Thymus (tissue), 11 donors: ENCODE data around the gene KLHL10. TPM values are rescaled to one million over a fixed set of nuclear protein-coding genes. Genes with fewer than 3 reads are reported as not detected.

Source experiments
- DNase-seq, 9 donors: peaks; one replicate each; pipeline ENCODE4 v3.0.0-alpha.2; 2013; ENCODE audit warnings: low spot score in 9 of 9, low read depth in 6 of 9, missing footprints in 1 of 9
- H3K27ac ChIP-seq, 2 donors: one replicate each; pipeline ENCODE4 v1.5.1; 2013; ENCODE audit warnings: control low read depth in 1 of 2, low read depth in 1 of 2, low read length in 1 of 2, mild to moderate bottlenecking in 1 of 2, moderate library complexity in 1 of 2
- H3K27me3 ChIP-seq, 2 donors: one replicate each; pipeline ENCODE4 v1.5.1; 2013; ENCODE audit warnings: low read length in 1 of 2; ENCODE audit not compliant: control insufficient read depth in 2 of 2, insufficient read depth in 1 of 2
- H3K36me3 ChIP-seq, 2 donors: one replicate each; pipeline ENCODE4 v1.5.1; 2013; ENCODE audit warnings: low read length in 1 of 2, mild to moderate bottlenecking in 1 of 2, moderate library complexity in 1 of 2; ENCODE audit not compliant: control insufficient read depth in 2 of 2, insufficient read depth in 2 of 2
- H3K4me1 ChIP-seq, 2 donors: one replicate each; pipeline ENCODE4 v1.5.1; 2013; ENCODE audit warnings: low read length in 2 of 2; ENCODE audit not compliant: control insufficient read depth in 2 of 2, insufficient read depth in 2 of 2
- H3K4me3 ChIP-seq, 2 donors: one replicate each; pipeline ENCODE4 v1.5.1; 2013; ENCODE audit warnings: low read length in 2 of 2, control low read depth in 1 of 2, mild to moderate bottlenecking in 1 of 2
- H3K9me3 ChIP-seq, 2 donors: one replicate each; pipeline ENCODE4 v1.5.1; 2013; ENCODE audit warnings: low read length in 1 of 2, mild to moderate bottlenecking in 1 of 2; ENCODE audit not compliant: control insufficient read depth in 2 of 2, insufficient read depth in 1 of 2
- WGBS: extraction: QIAGEN DNeasy Blood & Tissue Kit; methylation state at CpG from one replicate; pipeline ENCODE4 v1.1.7; 2013; 5-methylcytosine and 5-hydroxymethylcytosine counted together
- polyA plus RNA-seq: library from polyadenylated mRNA; stranded (reverse); fragments of 200-250 nt; gene quantifications from one replicate; pipeline ENCODE4 v1.2.3, GENCODE V29; 2013
- total RNA-seq: library from RNA; stranded (reverse); fragments of 120-200 nt; gene quantifications from one replicate; pipeline ENCODE4 v1.2.4, GENCODE V29; 2013
- donor health status: healthy.

The KLHL10 gene
- total and polyA plus RNA-seq, 2 donors: 0.14 TPM; not detected in 1

DNA sequence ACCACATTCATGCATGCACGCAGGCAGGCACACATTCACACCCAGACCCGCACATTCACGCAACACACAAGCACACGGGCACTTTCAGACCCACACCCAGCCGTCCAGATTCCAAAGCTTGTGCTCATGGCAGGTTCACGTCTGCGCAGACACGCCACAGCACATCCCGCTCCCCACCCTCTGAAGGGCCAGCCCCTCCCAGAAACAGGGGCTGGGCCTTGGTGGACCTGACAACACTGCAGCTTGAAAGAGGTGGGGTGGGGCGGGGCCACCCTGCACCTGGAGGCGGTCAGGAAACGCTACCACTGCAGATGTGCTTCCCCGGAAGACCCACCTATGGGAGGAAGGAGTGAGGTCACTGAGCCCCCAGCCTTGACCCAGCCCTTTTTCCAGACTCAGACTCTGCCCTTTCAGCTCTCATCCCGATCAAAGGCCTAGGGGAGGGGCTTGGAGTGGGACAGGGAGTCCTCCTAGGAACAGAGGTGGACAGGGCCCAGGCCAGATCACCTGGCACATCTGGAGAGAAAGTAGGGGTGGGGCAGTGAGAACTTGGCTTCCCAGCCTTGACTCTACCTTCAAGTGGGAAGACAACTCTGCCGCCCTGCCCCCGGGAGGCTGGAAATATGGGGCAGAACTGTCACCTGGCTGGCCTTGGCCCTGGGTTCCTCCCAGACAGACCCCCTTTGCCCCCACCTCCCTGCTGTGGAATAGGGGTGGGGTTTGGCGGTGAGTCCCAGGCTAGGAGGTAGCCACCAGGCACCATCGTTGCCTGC lies 36.8 kb upstream of the KLHL10 start:
- peak overlapping the region; percentile 27 to 80 for H3K27ac ChIP-seq
- 88% methylated on average over 18 of the region's 18 CpGs for WGBS
- no peak overlapping the region for H3K4me3 ChIP-seq
- H3K4me1 ChIP-seq: peaks cover 0 to 24% of the 10 kb centered on the region in 2 donors
- no peaks in the 10 kb centered on the region for H3K9me3 ChIP-seq
- H3K27me3 ChIP-seq: peaks cover 0 to 5% of the 10 kb centered on the region in 2 donors
- H3K36me3 ChIP-seq: no peaks in the 10 kb centered on the region
- DNase-seq: peak in 4 of 9 donors; percentile 42 to 68 (median 68)

DNA sequence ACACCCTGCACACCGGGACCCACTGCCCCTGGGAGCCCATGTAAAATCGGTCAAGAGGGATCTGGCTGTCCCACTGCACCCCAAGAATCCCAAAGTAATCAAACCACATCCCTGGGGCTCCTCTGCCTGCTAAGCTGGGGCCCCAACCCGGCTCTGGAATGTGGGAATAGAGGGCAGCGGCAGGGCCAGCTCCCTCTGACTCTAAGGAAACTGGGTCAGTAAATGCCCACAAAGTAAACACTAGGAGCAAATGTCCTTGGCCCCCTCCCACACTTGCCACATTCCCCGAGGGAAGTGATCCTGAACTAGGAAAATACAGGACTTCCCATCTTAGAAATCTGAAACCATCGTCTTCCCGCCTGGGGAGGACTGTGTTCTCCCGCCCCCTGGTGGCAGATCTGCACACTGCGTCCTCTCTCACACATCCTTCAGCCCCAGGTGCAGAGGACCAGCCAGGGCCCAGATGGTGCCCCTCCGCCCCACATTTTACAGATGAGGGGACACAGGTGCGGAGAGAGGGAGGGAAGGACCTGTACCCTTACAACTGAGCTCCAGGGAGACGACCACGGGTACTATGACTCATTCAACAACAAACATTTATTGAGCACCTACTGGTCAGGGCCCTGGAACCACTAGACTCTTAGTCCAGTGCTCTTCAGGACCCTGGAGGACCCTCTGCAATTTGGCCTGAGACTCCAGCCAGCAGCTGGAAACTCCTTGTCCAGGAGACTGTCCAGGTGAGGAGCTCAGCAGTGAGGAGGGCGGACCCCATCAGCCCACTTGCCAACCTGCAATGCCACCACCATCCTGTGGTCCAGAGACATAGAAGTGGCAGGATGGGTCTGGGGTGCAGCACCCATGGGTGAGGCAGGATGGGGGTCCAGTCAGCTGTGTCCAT lies 36.0 kb upstream of the KLHL10 start:
- peaks cover 0 to 24% of the 10 kb centered on the region in 2 donors for H3K4me1 ChIP-seq
- DNase-seq: peak in 5 of 9 donors; percentile 61 to 85 (median 80)
- no peaks in the 10 kb centered on the region for H3K36me3 ChIP-seq
- no peaks in the 10 kb centered on the region for H3K9me3 ChIP-seq
- H3K27ac ChIP-seq: peak overlapping the region; percentile 27 to 80
- peaks cover 0 to 5% of the 10 kb centered on the region in 2 donors for H3K27me3 ChIP-seq
- 29% methylated on average over 14 of the region's 14 CpGs for WGBS
- H3K4me3 ChIP-seq: no peak overlapping the region

DNA sequence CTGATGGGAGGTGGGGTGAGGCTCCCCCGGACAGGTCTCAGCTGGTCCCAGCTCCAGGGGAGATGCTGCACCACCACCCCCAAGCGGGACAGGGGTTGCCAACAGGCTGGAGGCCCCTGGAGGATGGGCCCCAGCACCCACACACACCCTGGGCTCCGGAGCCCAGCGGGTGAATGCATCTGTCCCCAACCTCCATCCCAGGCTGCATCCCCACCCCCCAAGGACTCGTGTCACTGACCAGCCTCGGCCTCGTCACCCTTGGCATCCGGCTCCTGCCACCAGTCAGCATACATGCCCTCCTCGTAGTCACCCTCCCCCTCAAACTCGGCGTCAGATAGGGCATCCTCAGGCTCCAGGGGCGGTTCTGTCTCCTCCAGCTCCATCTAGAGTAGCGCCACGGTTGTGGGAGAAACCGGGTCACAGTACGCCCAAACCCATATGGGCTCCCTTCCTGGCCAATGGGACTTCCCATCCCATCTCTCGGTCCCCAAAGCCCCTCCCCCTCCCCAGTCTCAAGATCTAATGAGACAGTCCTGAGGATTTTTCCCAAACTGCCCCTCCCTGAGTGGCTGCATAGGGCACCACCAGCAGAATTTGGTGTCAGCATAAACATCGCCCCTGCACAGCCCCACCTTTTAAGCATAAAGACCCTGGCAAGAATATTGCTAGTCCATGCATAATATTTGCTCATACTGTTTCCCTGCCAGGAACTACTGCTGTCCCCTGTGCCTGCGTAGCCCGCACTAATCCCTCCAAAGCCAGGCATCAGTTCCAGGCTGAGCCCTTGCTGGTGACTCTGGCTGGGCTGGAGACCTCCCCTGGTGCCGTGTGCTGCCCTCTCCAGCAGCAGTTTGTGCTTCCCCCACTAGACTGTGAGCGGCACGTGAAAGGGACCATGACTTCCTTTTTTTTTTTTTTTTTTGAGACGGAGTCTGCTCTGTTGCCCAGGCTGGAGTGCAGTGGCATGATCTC lies 34.3 kb upstream of the KLHL10 start:
- Histone ChIP-seq H3K4me3 (no peak overlapping the region), H3K27ac (no peak overlapping the region), H3K4me1 (peaks cover 0 to 24% of the 10 kb centered on the region in 2 donors), H3K36me3 (no peaks in the 10 kb centered on the region), H3K9me3 (no peaks in the 10 kb centered on the region), H3K27me3 (peaks cover 0 to 9% of the 10 kb centered on the region in 2 donors)
- DNase-seq: no peak
- WGBS: 68% methylated on average over 24 of the region's 24 CpGs

DNA sequence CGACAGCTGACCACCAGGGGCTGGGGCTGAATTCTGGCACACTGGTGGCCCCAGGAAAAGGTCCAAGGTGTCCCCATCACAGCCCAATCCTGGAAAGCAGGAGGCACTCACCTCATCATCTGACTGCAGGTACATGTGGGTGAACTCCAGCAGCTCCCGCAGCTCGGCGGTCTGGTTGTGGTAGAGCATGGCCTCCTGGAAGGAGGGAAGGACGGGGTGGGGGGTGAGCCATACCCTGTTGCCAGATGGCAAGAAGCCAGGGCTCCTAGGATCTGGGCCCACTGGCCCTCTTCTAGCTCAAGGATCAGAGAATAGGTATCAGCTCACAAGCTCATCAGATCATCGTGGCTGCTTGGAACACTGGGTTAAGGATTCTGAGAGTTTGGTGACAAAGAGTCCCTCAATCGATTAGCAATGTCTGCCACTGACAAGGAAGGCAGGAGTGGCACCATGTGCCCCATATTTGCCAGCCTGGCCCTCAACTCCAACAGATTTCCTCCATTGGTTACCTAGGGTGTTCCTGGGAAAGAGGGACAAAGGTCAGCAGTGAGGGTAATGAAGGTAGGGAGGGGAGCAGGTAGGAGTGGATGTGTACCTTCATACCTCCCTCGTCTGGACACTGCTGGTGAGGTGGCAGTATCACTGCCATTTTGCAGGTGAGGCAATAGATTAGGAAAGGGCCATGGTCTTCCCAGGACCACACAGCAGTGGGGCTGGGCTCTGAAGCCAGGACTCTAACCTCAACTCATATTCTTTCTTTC lies 30.8 kb upstream of the KLHL10 start:
- no peaks in the 10 kb centered on the region for H3K36me3 ChIP-seq
- peaks cover 4 to 10% of the 10 kb centered on the region in 2 donors for H3K4me1 ChIP-seq
- peaks cover 11 to 37% of the 10 kb centered on the region in 2 donors for H3K27me3 ChIP-seq
- H3K9me3 ChIP-seq: peaks cover 0 to 7% of the 10 kb centered on the region in 2 donors
- no peak overlapping the region for H3K4me3 ChIP-seq
- no peak overlapping the region for H3K27ac ChIP-seq
- 94% methylated on average over 8 of the region's 8 CpGs for WGBS
- no peak for DNase-seq

DNA sequence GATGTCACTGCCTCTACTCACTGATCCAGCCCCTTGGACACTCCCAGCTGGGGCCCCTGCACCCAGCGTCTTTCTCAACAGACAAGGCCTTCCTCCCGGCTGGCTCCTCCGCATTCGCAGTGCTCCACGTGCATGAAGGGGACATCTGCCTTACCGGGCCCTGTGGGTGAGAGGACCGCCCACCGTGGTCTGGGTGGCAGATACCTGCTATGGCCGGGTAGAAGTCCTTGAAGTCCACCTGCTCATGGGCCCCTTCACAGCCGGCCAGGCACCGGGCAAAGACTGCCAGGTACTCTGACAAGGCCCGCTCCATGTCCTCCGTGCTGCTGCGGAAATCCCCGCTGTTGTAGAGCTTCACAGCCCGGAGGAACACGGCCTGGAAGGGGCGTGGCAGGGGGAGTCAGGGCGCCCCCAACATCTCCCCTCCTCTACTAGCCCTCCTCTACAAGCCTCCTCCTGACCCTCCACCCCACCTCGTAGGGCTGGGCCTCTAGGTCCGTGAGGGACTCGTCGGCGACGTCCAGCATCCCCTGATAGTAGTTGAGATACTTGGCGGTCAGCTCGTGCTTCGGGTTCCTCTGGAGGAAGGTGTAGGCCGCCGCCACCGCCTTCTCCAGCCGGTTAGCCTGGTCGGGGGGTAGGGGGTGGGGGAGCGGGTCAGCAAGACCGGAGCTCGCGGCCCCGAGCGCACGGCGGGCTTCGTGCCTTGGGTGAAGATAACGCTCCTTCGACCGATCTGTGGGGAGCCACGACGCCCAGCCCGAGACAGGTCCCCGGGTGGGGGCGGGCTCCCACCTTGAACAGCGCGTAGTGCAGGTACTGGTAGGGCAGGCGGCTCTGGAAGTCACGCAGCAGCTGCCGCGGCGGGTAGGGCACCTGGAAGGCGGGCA lies 26.7 kb upstream of the KLHL10 start:
- Histone ChIP-seq H3K9me3 (peaks cover 2 to 7% of the 10 kb centered on the region in 2 donors), H3K4me3 (peak overlapping the region; percentile 29 to 78), H3K27me3 (peaks cover 34 to 62% of the 10 kb centered on the region in 2 donors), H3K4me1 (peaks cover 9 to 14% of the 10 kb centered on the region in 2 donors), H3K36me3 (no peaks in the 10 kb centered on the region), H3K27ac (no peak overlapping the region)
- 39% methylated on average over 58 of the region's 58 CpGs for WGBS
- no peak for DNase-seq

DNA sequence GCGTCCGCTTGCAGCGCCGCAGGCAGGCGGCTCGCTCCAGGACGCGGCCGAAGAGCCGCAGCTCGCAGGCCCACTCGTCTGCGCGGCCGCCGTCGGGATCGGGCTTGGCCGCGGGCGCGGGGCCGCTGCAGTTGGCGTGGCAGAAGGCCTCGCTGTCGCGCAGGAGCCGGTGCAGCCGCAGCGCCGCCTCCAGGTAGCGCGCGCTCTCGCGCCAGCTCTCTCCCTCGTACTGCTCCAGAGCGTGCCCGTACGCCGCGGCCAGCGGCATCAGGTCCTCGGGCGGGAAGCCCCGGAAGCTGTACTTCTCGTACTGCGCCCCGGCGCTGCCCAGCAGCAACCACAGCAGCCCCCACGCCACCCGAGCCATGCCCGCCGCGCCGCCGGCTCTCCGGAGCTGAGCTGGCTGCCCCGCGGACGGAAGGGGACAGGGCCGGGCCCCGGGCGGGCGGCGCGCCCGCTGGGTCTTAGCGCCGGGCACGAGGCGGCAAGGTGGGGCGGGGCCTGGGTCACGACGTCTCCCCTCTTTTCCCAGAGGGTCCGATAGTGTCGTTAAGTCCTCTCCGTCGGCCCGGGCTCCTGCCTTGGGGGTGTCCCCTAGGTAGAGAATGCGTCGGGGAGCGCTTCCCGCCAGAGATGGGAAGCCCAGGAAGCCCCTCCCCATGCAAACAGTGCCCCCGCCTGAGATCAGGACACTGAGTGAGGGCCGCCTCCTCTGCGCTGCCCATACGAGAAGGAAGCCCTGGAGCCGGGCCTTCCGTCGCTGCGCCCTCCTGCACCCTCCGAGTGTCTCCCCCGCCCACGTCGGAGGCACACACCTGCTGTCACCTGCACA lies 25.9 kb upstream of the KLHL10 start, which contains the start of gene P3H4:
Gene P3H4, minus strand, starts transcription at position 401 of the 832 bp plus-strand sequence. Its CDS starts 34 bp downstream, at position 367.
- Histone ChIP-seq H3K4me1 (peaks cover 9 to 14% of the 10 kb centered on the region in 2 donors), H3K27me3 (peaks cover 34 to 65% of the 10 kb centered on the region in 2 donors), H3K36me3 (no peaks in the 10 kb centered on the region), H3K4me3 (peak within 1 kb of the TSS; percentile 29 to 78), H3K9me3 (peaks cover 2 to 7% of the 10 kb centered on the region in 2 donors), H3K27ac (no peak within 1 kb of the TSS)
- WGBS: under 1% methylated on average over 96 of the region's 96 CpGs
- DNase-seq: peak in 4 of 9 donors; percentile 60 to 83 (median 72)
